Loucy (cell line): ENCODE measurements around the gene FAM13C.

Experiments
- H2AFZ ChIP-seq: fragments of 200-600 bp; sonication (generic); 2 replicates; pipeline ENCODE4 v1.6.0; 2016; ENCODE audit warnings: antibody characterized with exemption, mild to moderate bottlenecking, low read length, moderate library complexity
- H3F3A ChIP-seq: fragments of 200-600 bp; 2 replicates; pipeline ENCODE4 v1.6.0; 2016; ENCODE audit warnings: antibody characterized with exemption, low read depth, mild to moderate bottlenecking
- H3K27me3 ChIP-seq: fragments of 200-600 bp; sonication (generic); 2 replicates; pipeline ENCODE4 v1.6.1; 2014; ENCODE audit warnings: low read length, mild to moderate bottlenecking; ENCODE audit not compliant: insufficient read depth, poor library complexity, severe bottlenecking
- H3K36me3 ChIP-seq: fragments of 200-600 bp; sonication (generic); 2 replicates; pipeline ENCODE4 v1.6.1; 2016; ENCODE audit warnings: low read length; ENCODE audit not compliant: insufficient read depth
- H3K4me1 ChIP-seq: fragments of 200-600 bp; sonication (generic); 2 replicates; pipeline ENCODE4 v1.5.1; 2014; ENCODE audit warnings: low read length, mild to moderate bottlenecking; ENCODE audit not compliant: insufficient read depth, poor library complexity, severe bottlenecking
- H3K4me2 ChIP-seq: fragments of 200-600 bp; sonication (generic); 2 replicates; pipeline ENCODE4 v1.6.0; 2014; ENCODE audit warnings: antibody characterized with exemption, low read length, low read depth, mild to moderate bottlenecking; ENCODE audit not compliant: poor library complexity, severe bottlenecking
- H3K4me3 ChIP-seq: fragments of 200-600 bp; sonication (generic); 2 replicates; pipeline ENCODE4 v1.5.1; 2014; ENCODE audit warnings: low read length, mild to moderate bottlenecking, mixed read lengths; ENCODE audit not compliant: poor library complexity, severe bottlenecking
- H3K79me2 ChIP-seq: fragments of 200-600 bp; sonication (generic); 2 replicates; pipeline ENCODE4 v1.6.1; 2014; ENCODE audit warnings: low read length; ENCODE audit not compliant: insufficient read depth
- H3K9ac ChIP-seq: fragments of 200-600 bp; sonication (generic); 2 replicates; pipeline ENCODE4 v1.6.0; 2014; ENCODE audit warnings: mild to moderate bottlenecking, low read depth, low read length, moderate library complexity; ENCODE audit not compliant: poor library complexity, severe bottlenecking
- H3K9me2 ChIP-seq: fragments of 200-600 bp; sonication (generic); replicated peaks from 2 replicates; pipeline ENCODE4 v1.6.1; 2016; ENCODE audit warnings: low read depth, low read length, mixed read lengths
- H3K9me3 ChIP-seq: fragments of 200-600 bp; sonication (generic); 2 replicates; pipeline ENCODE4 v1.6.1; 2014; ENCODE audit warnings: mild to moderate bottlenecking, antibody characterized with exemption, low read length, low read depth; ENCODE audit not compliant: insufficient read depth
- H4K20me1 ChIP-seq: fragments of 200-600 bp; sonication (generic); 2 replicates; pipeline ENCODE4 v1.6.0; 2014; ENCODE audit warnings: antibody characterized with exemption, low read length, mild to moderate bottlenecking; ENCODE audit not compliant: insufficient read depth, poor library complexity, severe bottlenecking
- EZH2phosphoT487 ChIP-seq: fragments of 200-600 bp; IDR thresholded peaks from 2 replicates; pipeline ENCODE4 v1.6.1; 2018; ENCODE audit warnings: antibody characterized with exemption, mild to moderate bottlenecking, moderate library complexity, borderline replicate concordance
- TF ChIP-seq, protein P1 (sequence below): fragments of 200-600 bp; sonication (generic); conservative IDR thresholded peaks from 2 replicates; pipeline ENCODE4 v1.5.1; 2014; ENCODE audit warnings: mild to moderate bottlenecking, antibody characterized with exemption, low read length

FAM13C gene

GRCh38 chr10:59375990-59376389 is 13.6 kb upstream of the FAM13C start:
- no peaks in the 10 kb centered on the region for H3K27me3 ChIP-seq
- H3K36me3 ChIP-seq = no peaks in the 10 kb centered on the region
- no peaks in the 10 kb centered on the region for H3K9me2 ChIP-seq
- no peak overlapping the region for H3K4me3 ChIP-seq
- H3K9ac ChIP-seq = no peak overlapping the region
- no peak overlapping the region for H3K4me2 ChIP-seq
- H3K79me2 ChIP-seq = no peaks in the 10 kb centered on the region
- no peaks in the 10 kb centered on the region for H3K9me3 ChIP-seq
- TF ChIP-seq EZH2phosphoT487 = no peak
- TF ChIP-seq, protein P1, sequence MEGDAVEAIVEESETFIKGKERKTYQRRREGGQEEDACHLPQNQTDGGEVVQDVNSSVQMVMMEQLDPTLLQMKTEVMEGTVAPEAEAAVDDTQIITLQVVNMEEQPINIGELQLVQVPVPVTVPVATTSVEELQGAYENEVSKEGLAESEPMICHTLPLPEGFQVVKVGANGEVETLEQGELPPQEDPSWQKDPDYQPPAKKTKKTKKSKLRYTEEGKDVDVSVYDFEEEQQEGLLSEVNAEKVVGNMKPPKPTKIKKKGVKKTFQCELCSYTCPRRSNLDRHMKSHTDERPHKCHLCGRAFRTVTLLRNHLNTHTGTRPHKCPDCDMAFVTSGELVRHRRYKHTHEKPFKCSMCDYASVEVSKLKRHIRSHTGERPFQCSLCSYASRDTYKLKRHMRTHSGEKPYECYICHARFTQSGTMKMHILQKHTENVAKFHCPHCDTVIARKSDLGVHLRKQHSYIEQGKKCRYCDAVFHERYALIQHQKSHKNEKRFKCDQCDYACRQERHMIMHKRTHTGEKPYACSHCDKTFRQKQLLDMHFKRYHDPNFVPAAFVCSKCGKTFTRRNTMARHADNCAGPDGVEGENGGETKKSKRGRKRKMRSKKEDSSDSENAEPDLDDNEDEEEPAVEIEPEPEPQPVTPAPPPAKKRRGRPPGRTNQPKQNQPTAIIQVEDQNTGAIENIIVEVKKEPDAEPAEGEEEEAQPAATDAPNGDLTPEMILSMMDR = no peak
- no peaks in the 10 kb centered on the region for H4K20me1 ChIP-seq
- H3F3A ChIP-seq = no peaks in the 10 kb centered on the region
- no peak overlapping the region for H2AFZ ChIP-seq
- H3K4me1 ChIP-seq = no peaks in the 10 kb centered on the region

DNA sequence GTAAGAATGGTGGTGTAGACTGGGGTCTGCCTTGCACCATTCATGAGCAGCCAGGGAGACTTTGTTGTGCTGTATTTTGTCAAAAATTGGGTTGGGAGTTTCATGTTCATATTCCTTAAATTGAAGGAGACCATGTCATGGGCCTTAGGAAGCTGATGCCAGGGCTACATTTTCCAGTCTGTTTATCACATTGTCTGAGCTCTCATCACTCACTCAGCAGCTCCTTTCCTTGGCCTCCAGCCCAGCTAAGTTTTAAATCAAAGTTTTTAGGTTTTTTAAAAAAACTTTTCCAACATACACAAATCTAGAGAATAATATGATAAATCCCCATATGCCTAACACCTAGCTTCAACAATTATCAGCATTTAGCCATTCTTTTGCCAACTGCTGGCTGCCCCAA is 12.6 kb upstream of the FAM13C start:
- H3K4me1 ChIP-seq = no peaks in the 10 kb centered on the region
- H4K20me1 ChIP-seq = no peaks in the 10 kb centered on the region
- H3F3A ChIP-seq = no peaks in the 10 kb centered on the region
- no peaks in the 10 kb centered on the region for H3K36me3 ChIP-seq
- no peaks in the 10 kb centered on the region for H3K27me3 ChIP-seq
- H3K79me2 ChIP-seq = no peaks in the 10 kb centered on the region
- no peaks in the 10 kb centered on the region for H3K9me3 ChIP-seq
- no peak overlapping the region for H2AFZ ChIP-seq
- H3K4me2 ChIP-seq = no peak overlapping the region
- TF ChIP-seq, protein P1 = no peak
- TF ChIP-seq EZH2phosphoT487 = no peak
- no peaks in the 10 kb centered on the region for H3K9me2 ChIP-seq
- H3K4me3 ChIP-seq = no peak overlapping the region
- H3K9ac ChIP-seq = no peak overlapping the region

- H3K36me3 ChIP-seq = no peaks in the 10 kb centered on the region
- TF ChIP-seq, protein P1 = no peak
- TF ChIP-seq EZH2phosphoT487 = no peak
- H3K4me3 ChIP-seq = no peak overlapping the region
- H3K9me3 ChIP-seq = no peaks in the 10 kb centered on the region
- H3K9me2 ChIP-seq = no peaks in the 10 kb centered on the region
- H3K4me2 ChIP-seq = no peak overlapping the region
- no peaks in the 10 kb centered on the region for H4K20me1 ChIP-seq
- H3K79me2 ChIP-seq = no peaks in the 10 kb centered on the region
- H3F3A ChIP-seq = no peaks in the 10 kb centered on the region
- no peaks in the 10 kb centered on the region for H3K27me3 ChIP-seq
- no peak overlapping the region for H3K9ac ChIP-seq
- H3K4me1 ChIP-seq = no peaks in the 10 kb centered on the region
- no peak overlapping the region for H2AFZ ChIP-seq
Measured at GRCh38 chr10:59373071-59373470, 10.7 kb upstream of the FAM13C start.
